Stimulated activated CD4-positive, alpha-beta T cell treated with anti-CD3 and anti-CD28 coated beads, Interleukin-1b, Interleukin-23, amount 100 ng/mL, for 24 hours (primary cell): ENCODE measurements around the gene ADCY4.

Experiments used
- DNase-seq, 4 experiments: peaks; one replicate each; pipeline ENCODE4 v3.0.0-alpha.2; 2020; ENCODE audit warnings: low read depth in 4 of 4, low spot score in 1 of 4

ADCY4 gene

DNA sequence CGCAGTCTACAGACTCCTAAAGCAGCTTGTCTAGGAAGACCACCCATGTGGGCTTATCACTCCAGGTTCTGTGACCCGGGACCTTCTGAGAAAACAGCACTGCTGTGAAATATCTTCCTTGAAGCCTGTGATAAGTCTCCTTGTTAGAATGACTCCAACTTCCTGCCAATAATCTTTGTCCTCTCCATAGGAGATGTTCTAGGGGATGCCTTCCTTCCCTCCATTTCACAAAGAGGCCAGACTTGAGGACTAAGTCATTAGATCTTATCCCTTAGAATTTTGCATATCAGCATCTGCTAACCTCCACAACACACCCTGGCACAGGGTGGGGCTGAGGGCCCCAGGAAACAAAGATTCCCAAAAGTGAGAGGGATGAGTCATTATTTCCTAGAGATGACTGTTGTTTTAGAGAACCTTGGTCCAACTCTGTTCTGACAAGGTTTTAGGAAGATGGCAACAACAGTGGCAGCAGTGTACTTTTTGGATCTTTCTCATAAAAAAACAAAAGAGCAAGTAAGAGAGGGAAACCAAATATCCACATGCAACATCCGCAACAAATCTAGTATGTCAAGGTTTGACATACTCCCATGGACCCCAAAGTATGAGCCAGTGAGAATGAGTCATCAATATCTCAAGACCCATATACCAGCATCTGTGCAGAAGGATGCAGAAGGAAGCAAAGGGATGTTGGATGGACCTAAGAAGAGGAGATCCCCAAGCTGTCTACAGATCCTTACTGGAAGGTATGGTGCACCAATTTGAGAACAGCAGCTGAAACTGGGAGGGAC is 17.5 kb downstream of the ADCY4 start:
- DNase-seq = no peak

DNA sequence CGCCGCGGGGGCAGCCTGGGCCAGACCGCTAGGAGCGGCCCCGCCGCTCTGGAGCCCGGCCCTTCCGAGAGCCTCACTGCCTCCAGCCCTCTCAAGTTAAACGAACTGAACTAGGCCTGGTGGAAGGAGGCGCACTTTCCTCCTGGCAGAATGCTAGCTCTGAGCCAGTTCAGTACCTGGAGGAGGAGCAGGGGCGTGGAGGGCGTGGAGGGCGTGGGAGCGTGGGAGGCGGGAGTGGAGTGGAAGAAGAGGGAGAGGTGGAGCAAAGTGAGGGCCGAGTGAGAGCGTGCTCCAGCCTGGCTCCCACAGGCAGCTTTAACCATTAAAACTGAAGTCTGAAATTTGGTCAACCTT is 18.3 kb downstream of the ADCY4 start:
- no peak for DNase-seq

DNA sequence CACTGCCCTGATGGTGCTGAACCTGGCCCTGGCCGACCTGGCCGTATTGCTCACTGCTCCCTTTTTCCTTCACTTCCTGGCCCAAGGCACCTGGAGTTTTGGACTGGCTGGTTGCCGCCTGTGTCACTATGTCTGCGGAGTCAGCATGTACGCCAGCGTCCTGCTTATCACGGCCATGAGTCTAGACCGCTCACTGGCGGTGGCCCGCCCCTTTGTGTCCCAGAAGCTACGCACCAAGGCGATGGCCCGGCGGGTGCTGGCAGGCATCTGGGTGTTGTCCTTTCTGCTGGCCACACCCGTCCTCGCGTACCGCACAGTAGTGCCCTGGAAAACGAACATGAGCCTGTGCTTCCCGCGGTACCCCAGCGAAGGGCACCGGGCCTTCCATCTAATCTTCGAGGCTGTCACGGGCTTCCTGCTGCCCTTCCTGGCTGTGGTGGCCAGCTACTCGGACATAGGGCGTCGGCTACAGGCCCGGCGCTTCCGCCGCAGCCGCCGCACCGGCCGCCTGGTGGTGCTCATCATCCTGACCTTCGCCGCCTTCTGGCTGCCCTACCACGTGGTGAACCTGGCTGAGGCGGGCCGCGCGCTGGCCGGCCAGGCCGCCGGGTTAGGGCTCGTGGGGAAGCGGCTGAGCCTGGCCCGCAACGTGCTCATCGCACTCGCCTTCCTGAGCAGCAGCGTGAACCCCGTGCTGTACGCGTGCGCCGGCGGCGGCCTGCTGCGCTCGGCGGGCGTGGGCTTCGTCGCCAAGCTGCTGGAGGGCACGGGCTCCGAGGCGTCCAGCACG is 18.9 kb downstream of the ADCY4 start:
- no peak for DNase-seq

DNA sequence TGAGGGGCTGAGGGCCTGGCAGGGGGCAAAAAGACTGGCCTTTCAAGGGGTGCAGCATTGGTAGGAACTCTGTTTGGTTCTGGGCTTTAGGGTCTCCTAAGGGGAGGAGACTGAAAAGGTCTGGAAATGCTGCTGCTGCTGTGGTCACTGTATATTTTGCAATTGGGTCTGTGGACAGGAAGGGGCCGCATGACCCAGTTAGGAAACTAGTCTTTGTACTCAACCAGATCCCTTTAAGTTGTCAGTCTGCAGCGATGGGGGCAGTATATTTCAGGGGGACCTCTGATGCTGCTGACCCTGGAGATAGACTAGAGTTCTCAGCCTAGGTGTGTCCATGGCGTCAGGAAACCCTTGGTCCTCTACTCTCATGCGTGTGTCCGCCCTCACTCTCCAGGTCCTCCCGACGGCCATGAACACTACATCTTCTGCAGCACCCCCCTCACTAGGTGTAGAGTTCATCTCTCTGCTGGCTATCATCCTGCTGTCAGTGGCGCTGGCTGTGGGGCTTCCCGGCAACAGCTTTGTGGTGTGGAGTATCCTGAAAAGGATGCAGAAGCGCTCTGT is 19.5 kb downstream of the ADCY4 start:
- DNase-seq = no peak

DNA sequence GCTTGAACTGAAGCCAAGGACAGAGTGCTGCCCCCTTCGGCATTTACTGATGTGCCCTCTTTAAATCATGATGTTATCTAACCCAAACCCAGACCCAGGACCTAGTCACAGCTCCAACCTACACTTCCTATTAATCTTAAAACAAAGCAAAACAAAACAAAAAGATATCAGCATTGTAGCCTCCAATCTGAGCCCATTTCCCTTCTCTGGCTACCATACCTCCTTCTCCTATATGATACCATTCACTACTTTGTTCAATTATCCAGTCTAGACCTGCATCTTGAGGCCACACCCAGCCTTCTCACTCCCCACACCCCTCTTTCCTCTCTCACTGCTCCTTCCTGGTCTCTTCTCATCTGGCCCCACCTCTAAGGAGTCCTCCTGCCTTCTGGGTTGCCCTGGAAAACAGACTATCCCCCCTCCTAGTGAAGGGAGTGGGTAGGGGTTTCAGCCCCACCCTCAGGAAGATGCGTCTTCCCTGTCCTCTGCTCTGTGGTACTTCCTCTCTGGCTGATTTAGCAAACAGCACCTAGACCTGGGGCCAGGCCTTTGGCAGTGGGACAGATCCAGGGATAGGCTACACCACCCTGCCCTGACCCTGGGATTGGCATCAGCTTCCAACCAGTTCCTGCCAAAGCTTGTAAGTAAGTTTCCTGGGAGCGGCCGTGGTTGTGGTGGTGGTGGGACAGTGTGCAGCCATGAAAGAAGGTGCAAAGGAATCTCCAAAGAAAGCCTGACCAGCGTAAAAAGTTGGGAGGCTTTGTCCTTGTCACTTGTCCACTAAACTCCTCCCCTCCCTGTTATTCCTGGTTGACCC is 20.3 kb downstream of the ADCY4 start:
- DNase-seq = no peak

DNA sequence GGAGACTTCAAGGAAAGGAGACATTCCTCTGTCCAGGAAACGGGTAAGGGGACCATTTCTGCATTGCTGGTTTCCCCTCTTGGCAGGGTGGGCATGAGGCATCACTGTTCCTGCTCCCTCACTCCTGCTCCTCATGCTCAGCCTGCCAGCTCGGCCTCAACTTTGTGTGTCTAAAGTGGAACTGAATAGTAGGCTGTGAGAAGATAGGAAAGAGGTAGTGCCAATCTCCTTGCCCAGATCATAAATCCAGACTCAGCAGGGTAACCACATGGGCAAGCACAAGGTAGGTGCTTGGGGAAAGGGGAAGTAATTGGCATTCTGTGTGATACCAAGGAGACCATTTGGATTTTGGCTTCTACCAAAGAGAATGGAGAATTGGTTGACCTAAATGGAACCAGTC is 21.0 kb downstream of the ADCY4 start:
- DNase-seq = no peak

DNA sequence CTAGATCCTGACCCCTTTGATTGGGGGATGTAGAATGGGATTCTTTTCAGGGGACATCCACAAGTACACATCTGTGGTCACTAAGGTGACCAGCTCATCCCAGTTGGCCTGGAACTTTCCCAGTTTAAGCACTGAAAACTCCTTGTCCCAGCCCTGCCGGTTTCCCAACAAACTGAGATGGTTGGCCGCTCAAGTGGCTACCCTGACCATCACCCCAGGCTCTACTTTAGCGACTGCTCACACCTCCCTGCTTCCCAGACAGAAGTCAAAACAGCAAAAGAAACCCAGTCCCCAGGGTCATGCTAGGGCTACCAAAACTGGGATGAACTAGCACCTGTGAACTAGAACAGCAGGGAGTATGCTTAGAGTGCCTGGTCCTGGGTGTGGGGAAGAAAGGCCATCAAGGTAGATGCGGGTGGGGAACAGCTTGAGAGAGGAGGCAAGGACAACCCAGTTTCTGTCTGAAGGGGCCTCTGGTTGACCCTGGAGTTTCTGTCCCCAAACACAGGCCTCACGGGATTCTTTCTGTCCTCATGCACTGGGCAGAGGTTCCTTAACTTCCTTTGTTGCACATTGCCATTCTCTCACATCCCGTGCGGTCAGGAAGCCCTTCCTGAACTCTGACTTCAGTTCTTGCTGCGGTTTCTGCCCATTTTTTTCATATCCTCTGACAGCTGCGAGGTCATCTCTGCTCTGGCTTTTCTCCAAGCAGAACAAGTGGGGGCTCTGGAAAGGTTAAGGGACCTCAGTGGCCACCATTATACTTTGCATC is 21.9 kb downstream of the ADCY4 start:
- no peak for DNase-seq

DNA sequence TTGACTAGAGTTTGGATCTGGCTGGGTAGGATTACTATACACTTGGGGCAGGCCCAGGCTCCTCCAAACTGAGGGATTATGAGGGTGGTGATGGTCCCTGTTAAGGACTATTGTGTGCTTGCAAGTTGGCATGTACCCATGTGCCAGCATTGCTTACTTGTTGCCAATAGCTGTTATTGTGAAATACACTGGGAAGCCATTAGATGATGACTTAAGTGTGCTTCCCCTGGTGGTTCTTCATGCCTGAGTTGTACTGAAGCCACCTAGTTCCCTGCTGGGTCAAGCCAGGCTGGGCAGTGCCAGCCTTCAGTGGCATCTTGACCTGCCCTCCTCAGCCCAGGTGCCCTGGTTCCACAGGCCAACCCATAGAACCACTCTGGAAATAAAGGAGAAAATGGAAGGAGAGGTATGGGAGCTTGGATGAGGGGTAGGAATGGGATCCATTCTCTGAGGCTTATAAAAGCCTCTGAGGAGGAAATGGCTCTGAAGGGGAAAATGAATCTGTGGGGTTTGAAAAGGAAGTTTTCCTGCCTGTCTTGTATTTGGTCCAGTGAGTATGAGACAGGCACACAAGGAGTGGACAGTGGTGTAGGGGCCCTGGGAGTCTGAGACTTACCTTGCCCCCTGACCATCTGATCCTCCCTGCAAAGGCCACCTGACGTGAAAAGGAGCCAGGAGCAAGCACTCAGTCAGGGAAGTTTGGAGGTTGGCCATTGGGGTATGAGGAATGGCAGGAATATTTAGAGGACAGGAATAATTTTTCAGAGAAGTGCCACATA is 22.8 kb downstream of the ADCY4 start:
- no peak for DNase-seq

DNA sequence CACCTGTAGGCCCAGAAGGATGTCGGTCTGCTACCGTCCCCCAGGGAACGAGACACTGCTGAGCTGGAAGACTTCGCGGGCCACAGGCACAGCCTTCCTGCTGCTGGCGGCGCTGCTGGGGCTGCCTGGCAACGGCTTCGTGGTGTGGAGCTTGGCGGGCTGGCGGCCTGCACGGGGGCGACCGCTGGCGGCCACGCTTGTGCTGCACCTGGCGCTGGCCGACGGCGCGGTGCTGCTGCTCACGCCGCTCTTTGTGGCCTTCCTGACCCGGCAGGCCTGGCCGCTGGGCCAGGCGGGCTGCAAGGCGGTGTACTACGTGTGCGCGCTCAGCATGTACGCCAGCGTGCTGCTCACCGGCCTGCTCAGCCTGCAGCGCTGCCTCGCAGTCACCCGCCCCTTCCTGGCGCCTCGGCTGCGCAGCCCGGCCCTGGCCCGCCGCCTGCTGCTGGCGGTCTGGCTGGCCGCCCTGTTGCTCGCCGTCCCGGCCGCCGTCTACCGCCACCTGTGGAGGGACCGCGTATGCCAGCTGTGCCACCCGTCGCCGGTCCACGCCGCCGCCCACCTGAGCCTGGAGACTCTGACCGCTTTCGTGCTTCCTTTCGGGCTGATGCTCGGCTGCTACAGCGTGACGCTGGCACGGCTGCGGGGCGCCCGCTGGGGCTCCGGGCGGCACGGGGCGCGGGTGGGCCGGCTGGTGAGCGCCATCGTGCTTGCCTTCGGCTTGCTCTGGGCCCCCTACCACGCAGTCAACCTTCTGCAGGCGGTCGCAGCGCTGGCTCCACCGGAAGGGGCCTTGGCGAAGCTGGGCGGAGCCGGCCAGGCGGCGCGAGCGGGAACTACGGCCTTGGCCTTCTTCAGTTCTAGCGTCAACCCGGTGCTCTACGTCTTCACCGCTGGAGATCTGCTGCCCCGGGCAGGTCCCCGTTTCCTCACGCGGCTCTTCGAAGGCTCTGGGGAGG is 23.9 kb downstream of the ADCY4 start, which contains the start of gene LTB4R:
TSS of gene LTB4R (plus strand) at position 857 of the 959 bp plus-strand sequence. CDS start 4,150 bp downstream, outside the sequence.
- peak in 1 of 4 experiments; percentile 31 for DNase-seq

DNA sequence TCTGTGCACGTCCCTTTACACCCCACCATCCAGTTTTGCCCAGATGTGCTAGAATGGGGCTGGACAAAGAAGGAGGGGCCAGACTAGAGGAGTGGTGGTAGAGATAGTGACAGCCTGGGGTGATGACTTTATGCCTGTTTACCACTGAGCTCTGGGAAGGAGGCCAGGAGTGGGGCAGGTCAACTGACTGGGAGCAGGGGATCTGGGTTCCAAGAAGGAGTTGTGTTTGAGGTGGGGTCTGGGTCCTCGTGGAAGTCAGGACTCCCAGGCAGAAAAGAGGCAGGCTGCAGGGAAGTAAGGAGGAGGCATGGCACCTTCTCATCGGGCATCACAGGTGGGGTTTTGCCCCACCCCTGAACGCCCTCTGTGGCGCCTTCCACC is 24.6 kb downstream of the ADCY4 start:
- no peak for DNase-seq

DNA sequence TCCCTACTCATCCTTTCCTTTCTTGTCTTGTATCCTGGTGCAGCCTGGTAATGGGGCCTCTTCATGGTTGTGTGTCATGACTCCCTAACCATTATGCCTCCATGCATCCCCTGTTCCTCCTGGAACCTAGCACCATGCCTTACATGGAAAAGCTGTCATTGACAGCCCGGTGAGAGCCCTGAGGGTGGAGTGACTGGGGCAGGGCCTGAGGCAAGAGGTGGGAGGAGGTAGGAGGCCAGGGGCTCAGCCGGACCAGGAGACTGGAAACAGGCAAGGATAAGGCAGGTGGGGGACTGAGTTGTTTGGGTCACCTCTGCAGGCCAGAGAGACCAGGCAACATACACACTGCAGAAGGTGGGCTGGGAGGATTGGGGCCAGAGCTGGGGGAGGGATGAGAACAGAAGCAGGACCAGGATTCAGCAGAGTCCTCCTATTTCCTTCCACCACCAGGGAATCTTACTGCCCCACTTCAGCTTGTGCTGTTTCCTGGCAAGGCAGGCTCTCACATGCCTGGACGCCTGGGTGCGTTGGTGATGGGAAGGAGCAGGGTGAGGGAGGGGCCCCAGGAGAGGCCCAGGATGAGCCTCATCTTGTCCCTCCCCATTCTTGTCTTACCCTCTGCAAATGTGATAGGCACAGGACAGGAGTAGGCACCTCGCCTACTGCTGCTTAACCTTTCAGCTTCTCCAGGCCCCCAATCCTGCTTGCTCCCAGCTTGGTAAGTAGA is 25.2 kb downstream of the ADCY4 start, which contains the start of gene LTB4R2:
TSS of gene LTB4R2 (plus strand) at position 603 of the 727 bp plus-strand sequence. CDS start 525 bp downstream, outside the sequence.
- no peak for DNase-seq

DNA sequence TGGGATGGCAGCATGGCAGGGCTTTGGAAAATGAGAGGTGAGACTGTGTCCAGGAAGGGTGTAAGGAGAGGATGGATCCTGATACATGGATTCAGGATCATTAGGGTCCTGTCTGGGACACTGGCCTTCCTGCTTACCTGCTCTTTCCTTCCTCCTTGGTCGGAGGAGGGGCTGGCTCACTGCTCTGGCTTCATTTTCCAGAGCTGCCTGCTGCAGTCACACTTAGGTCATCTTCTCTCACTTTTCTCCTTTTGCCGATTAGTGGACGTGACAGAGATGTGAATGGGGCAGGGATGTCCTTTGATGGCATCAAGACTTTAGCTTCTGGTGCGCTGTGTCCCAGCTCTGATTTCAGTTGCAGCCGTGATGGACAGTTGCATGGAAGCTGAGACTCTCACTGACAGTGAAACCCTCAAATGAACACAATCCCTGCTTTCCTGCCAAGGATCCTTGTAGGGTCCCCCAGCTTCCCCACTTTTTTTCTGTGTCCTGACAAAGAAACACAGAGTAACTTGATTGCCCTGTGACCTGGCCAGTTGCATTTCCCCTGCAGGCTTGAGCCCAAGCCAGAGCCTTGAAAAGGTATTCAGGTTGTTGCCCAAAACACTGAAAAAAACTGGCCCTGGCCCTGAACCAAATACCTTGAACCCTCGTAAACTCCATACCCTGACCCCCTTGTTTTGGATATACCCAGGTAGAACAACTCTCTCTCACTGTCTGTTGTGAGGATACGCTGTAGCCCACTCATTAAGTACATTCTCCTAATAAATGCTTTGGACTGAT is 26.3 kb downstream of the ADCY4 start:
- DNase-seq = no peak

DNA sequence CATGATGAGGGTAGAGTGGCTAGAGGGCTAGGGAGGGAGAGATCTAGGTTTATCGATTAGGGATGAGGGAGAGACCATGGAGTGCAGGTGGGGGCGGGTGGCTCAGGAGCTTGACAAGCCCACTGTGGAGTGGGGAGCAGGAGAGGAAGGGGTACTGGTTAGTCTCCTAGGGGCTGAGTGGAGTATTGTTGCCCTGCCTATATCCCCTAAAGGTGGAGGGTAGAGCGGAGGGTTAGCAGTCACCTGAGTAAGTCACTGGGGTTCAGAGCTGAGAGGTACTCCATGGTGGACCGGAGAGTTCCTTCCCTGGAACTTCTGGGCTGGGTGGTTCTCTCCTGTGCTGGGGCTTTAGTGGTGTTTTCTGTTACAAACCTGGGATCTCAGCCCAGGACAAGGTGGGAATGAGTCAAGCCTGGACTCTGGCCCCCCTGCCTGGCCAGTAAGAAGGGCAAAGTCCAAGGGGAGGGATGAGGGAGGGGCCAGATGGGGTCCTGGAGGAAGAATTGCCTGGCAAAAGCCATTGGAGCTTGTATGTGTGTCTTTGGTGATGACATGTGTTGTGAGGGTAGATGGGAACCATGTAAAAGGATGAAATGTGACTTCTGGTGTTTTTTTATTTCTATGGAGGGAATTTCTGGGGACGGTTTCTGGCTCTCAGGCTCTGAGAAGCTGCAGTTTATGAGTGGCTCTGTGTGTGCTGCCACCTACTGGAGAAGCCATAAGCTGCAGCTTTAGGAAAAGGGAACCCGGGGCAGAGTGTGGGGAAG is 27.1 kb downstream of the ADCY4 start, which contains the start of gene CIDEB:
TSS of gene CIDEB (minus strand) at position 403 of the 767 bp plus-strand sequence. CDS start at position 284, 119 bp downstream.
- DNase-seq = peak in 1 of 4 experiments; percentile 34

DNA sequence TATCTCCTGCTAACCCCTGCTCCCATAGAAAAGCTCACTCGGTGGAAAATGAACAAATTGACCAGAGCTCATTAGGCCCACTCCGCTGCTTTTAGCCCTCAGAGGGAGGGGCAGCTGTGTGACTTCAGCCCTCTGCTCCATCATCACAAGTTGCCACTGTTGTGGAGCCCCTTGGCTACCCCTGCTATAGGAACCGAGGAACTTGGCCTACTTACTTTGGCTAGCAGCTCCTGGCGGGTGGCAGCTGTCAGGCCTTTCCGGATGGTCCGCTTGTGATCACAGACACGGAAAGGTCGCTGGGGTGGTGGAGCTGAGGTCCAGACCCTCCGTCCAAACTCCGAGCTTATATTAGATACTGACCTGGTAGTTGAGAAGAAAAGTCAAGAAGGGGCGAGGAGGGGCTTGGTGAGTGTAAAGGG is 27.7 kb downstream of the ADCY4 start:
- no peak for DNase-seq

DNA sequence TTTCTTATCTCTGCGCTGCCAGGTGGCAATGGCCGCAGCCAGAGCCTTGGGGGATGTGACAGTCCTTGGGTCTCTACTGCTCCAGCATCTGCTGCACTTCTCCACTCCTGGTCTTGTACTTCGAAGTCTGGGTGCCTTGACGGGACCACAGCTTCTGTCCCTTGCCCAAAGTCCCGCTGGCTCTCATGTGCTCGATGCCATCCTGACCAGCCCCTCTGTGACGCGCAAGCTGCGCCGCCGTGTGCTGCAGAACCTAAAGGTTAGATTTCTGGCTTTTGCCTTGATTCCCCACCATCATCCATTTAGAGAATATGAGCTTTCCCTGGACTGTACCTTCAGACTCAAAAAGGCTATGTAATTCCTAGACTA is 30.9 kb downstream of the ADCY4 start:
- DNase-seq = no peak

DNA sequence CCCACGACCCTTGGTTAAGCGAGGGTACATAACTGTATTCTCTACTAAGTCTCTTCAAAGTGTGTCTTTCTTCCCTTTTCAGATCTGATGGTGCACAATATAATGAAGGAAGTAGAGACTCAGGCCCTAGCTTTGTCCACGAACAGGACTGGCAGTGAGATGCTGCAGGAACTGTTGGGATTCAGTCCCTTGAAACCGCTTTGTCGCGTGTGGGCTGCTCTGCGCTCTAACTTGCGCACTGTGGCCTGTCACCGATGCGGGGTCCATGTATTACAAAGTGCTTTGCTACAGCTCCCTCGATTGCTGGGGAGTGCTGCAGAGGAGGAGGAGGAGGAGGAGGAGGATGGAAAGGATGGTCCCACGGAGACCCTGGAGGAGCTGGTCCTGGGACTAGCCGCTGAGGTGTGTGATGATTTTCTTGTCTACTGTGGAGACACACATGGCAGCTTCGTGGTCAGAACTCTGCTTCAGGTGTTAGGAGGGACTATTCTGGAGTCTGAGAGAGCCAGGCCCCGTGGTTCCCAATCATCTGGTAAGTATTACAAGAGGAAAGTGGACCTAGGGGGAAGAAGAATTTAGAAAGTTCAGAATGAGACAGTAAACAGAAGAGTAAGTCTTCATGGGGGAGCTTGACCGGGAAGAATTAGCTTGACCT is 34.4 kb downstream of the ADCY4 start:
- DNase-seq = no peak
